ENCODE data around the gene SPC25.
"Not testable (repeated sequence)": the region's sequence is repeated elsewhere in the genome, so short reads cannot be mapped to it uniquely, and the experiment has no call there.

The SPC25 gene

DNA sequence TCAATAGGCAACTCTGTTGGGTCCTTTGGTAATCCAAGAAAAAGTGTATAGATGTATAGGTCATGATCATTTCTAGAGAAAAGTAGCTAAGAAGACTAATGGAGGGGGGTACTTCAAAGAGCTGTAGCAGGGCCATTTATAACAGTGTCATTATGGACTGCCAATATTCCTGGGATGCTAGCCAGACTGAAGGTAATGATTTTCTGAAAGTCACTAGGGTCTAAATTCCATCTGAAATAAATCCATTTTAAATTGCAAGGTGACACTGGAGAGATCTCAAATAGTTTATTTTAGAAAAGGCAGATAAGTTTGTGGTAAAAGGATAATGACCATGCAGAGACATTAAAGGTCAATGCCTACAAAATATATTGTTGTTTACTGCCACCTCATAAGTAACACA, 4.5 kb upstream of the SPC25 start:
- Mint-ChIP-seq H3K27me3 (peaks cover 16% of the 10 kb centered on the region), H3K9me3 (no peaks in the 10 kb centered on the region), H3K27ac (ENCODE audit: low read depth) (no peak overlapping the region), H3K36me3 (ENCODE audit: insufficient read depth) (peaks cover 4% of the 10 kb centered on the region), H3K4me1 (peaks cover 10% of the 10 kb centered on the region), H3K4me3 (no peak overlapping the region)
- ATAC-seq (replicated peaks; ENCODE audit: extremely low read depth, poor library complexity, severe bottlenecking), result no peak
- DNase-seq (ENCODE audit: low spot score in 2 of 2), result no peak

DNA sequence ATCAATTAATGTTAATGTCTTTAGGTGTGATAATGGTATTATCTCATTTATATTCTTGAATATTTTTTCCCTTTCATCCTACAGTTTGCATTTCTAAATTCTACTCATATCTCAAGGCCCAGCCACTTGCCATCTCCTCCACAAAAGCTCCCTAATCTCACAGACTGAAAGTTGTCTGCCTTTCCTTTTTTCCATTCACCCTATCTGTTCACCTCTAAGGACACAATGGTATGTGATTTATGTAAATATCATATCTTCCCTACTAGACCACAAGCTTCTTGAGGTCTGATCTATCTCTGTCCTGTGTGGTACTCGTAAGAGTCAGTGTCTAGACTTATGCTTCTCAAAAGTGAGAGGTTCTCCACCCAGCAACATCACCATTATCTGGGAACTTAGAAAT, 3.9 kb upstream of the SPC25 start:
- Mint-ChIP-seq H3K4me1 (peaks cover 10% of the 10 kb centered on the region), H3K9me3 (no peaks in the 10 kb centered on the region), H3K27me3 (peaks cover 16% of the 10 kb centered on the region), H3K36me3 (ENCODE audit: insufficient read depth) (peaks cover 4% of the 10 kb centered on the region), H3K27ac (ENCODE audit: low read depth) (no peak overlapping the region), H3K4me3 (no peak overlapping the region)
- DNase-seq (ENCODE audit: low spot score in 2 of 2), result no peak
- no peak for ATAC-seq (replicated peaks; ENCODE audit: extremely low read depth, poor library complexity, severe bottlenecking)

DNA sequence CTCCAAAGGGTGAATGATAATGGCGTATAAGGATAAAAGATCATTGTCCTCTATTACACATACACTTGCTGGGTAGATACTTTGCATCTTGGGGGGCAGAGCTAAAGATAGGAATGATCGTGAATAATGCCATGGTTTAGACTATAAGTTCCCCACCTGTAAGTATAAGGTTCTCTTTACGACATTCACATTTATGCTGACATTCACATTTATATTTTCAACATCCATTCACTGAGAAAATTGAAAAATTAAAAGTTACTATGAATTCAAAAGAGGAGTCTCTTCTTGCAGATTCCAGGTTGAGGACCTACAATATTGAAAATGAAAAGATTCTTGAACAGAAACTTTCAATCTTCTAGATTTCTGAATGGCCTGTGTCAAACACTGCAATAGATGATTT, 2.1 kb upstream of the SPC25 start:
- no peak overlapping the region for H3K27ac Mint-ChIP-seq (ENCODE audit: low read depth)
- H3K36me3 Mint-ChIP-seq (ENCODE audit: insufficient read depth), result peaks cover 4% of the 10 kb centered on the region
- H3K4me1 Mint-ChIP-seq, result peaks cover 10% of the 10 kb centered on the region
- no peaks in the 10 kb centered on the region for H3K9me3 Mint-ChIP-seq
- H3K27me3 Mint-ChIP-seq, result peaks cover 16% of the 10 kb centered on the region
- DNase-seq (ENCODE audit: low spot score in 2 of 2), result no peak
- no peak overlapping the region for H3K4me3 Mint-ChIP-seq
- no peak for ATAC-seq (replicated peaks; ENCODE audit: extremely low read depth, poor library complexity, severe bottlenecking)

DNA sequence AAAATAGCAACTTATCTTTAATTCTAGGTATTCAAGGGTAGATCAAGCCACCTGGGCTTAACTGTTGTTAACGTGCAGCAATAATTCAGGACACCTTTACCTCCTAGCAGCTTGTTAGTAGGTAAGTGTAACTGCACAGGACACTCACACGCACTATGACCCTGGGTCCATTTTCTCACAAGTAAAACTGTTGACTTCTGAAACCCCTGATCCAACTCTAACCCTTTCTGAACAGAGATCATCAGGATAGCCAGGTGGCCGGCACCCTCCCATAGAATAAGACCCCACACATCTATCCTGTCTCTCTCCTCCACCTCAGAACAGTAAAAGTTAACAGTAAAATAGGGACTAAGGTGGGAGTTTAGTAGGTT, 610 bp downstream of the SPC25 start:
- Mint-ChIP-seq H3K4me3 (peak overlapping the region; percentile 87), H3K9me3 (no peaks in the 10 kb centered on the region), H3K36me3 (ENCODE audit: insufficient read depth) (peaks cover 5% of the 10 kb centered on the region), H3K27ac (ENCODE audit: low read depth) (no peak overlapping the region), H3K4me1 (peaks cover 10% of the 10 kb centered on the region), H3K27me3 (peaks cover 6% of the 10 kb centered on the region)
- ATAC-seq (replicated peaks; ENCODE audit: extremely low read depth, poor library complexity, severe bottlenecking) (no peak), DNase-seq (ENCODE audit: low spot score in 2 of 2) (no peak)

DNA sequence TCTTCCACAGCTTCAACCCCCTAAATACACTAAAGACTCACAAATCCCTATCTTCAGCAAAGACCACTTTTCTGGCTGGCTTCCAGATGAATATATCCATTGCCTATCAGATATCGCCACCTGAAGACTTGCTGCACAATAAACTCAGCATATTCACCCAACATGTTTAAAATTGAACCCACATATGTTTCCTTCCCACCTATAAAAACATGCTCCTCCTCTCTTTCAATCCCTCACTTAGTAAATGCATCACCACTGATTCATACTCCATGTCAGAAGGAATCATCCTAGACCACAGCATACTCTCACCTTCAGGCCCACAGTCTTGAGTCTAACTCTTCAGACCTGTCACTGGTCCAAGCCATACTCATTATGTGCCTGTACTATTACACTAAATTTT, 5.3 kb downstream of the SPC25 start:
- Mint-ChIP-seq H3K36me3 (ENCODE audit: insufficient read depth) (peaks cover 1% of the 10 kb centered on the region), H3K4me3 (no peak overlapping the region), H3K27me3 (no peaks in the 10 kb centered on the region), H3K4me1 (peaks cover 15% of the 10 kb centered on the region), H3K27ac (ENCODE audit: low read depth) (no peak overlapping the region), H3K9me3 (no peaks in the 10 kb centered on the region)
- no peak for ATAC-seq (replicated peaks; ENCODE audit: extremely low read depth, poor library complexity, severe bottlenecking)
- no peak for DNase-seq (ENCODE audit: low spot score in 2 of 2)

DNA sequence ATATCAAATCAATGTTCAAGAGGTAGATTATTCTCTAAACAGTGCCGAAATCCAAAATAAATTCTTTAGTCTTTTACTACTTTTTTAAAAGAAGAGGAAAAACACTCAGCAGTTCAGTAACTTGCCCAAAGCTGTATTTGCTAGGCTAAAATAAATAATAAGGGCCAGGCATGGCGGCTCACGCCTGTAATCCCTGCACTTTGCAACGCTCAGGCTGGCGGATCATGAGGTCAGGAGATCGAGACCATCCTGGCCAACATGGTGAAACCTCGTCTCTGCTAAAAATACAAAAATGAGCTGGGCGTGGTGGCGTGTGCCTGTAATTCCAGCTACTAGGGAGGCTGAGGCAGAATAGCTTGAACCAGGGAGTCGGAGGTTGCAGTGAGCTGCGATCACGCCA, 8.1 kb downstream of the SPC25 start:
- H3K27me3 Mint-ChIP-seq; ATAC-seq (replicated peaks; ENCODE audit: extremely low read depth, poor library complexity, severe bottlenecking); H3K36me3 Mint-ChIP-seq (ENCODE audit: insufficient read depth); H3K9me3 Mint-ChIP-seq; DNase-seq (ENCODE audit: low spot score in 2 of 2); H3K27ac Mint-ChIP-seq (ENCODE audit: low read depth); H3K4me3 Mint-ChIP-seq: not testable (repeated sequence)
- peaks cover 15% of the 10 kb centered on the region for H3K4me1 Mint-ChIP-seq

DNA sequence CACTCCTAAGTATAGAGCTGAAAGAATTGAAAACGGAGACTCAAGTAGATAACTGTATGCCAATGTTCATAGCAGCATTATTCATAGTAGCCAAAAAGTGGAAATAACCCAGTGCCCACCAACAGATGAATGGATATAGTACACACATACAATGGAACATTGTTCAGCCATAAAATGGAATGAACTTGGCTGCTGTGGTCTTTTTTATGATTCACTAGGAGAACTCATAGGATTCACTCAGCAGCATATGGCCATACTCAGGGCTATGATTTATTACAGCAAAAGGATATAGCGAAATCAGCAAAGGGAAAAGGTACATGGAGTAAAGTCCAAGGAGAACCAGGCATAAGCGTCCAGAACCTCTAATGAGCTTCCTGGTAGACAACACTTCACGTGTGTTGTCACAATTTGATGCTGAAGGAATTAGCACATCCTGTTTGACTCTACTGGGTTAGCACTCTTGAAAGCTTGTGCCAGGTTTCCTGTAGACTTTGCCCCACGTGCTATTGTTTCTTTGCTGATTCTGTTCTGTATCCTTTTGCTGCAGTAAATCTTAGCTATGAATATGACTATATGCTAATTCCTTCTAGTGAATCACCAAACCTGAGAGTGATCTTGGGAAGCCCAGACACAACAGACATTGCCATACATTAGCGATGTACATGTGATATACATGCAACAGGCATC, 15.7 kb downstream of the SPC25 start:
- ATAC-seq (replicated peaks; ENCODE audit: extremely low read depth, poor library complexity, severe bottlenecking) (no peak), DNase-seq (ENCODE audit: low spot score in 2 of 2) (no peak)
- H3K27ac Mint-ChIP-seq (ENCODE audit: low read depth), result no peak overlapping the region
- no peaks in the 10 kb centered on the region for H3K9me3 Mint-ChIP-seq
- peaks cover under 1% of the 10 kb centered on the region for H3K36me3 Mint-ChIP-seq (ENCODE audit: insufficient read depth)
- peaks cover 5% of the 10 kb centered on the region for H3K4me1 Mint-ChIP-seq
- H3K4me3 Mint-ChIP-seq, result no peak overlapping the region
- H3K27me3 Mint-ChIP-seq, result no peaks in the 10 kb centered on the region

DNA sequence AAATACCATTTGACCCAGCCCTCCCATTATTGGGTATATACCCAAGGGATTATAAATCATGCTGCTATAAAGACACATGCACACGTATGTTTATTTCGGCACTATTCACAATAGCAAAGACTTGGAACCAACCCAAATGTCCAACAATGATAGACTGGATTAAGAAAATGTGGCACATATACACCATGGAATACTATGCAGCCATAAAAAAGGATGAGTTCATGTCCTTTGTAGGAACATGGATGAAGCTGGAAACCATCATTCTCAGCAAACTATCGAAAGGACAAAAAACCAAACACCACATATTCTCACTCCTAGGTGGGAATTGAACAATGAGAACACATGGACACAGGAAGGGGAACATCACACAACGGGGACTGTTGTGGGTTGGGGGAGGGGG, 19.4 kb downstream of the SPC25 start:
- not testable (repeated sequence) for H3K36me3 Mint-ChIP-seq (ENCODE audit: insufficient read depth); H3K4me1 Mint-ChIP-seq; H3K4me3 Mint-ChIP-seq; H3K27ac Mint-ChIP-seq (ENCODE audit: low read depth); ATAC-seq (replicated peaks; ENCODE audit: extremely low read depth, poor library complexity, severe bottlenecking); H3K9me3 Mint-ChIP-seq; H3K27me3 Mint-ChIP-seq; DNase-seq (ENCODE audit: low spot score in 2 of 2)

DNA sequence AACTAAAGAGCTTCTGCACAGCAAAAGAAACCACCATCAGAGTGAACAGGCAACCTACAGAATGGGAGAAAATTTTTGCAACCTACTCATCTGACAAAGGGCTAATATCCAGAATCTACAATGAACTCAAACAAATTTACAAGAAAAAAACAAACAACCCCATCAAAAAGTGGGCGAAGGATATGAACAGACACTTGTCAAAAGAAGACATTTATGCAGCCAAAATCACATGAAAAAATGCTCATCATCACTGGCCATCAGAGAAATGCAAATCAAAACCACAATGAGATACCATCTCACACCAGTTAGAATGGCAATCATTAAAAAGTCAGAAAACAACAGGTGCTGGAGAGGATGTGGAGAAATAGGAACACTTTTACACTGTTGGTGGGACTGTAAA, 19.9 kb downstream of the SPC25 start:
- H3K4me1 Mint-ChIP-seq; H3K4me3 Mint-ChIP-seq; H3K27ac Mint-ChIP-seq (ENCODE audit: low read depth); H3K36me3 Mint-ChIP-seq (ENCODE audit: insufficient read depth); H3K27me3 Mint-ChIP-seq; DNase-seq (ENCODE audit: low spot score in 2 of 2); ATAC-seq (replicated peaks; ENCODE audit: extremely low read depth, poor library complexity, severe bottlenecking); H3K9me3 Mint-ChIP-seq: not testable (repeated sequence)

DNA sequence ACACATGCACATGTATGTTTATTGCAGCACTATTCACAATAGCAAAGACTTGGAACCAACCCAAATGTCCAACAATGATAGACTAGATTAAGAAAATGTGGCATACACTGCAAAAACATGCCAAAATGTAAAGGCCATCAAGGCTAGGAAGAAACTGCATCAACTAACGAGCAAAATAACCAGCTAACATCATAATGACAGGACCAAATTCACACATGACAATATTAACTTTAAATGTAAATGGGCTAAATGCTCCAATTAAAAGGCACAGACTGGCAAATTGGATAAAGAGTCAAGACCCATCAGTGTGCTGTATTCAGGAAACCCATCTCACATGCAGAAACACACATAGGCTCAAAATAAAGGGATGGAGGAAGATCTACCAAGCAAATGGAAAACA, 23.1 kb downstream of the SPC25 start:
- not testable (repeated sequence) for H3K9me3 Mint-ChIP-seq; H3K36me3 Mint-ChIP-seq (ENCODE audit: insufficient read depth); H3K4me1 Mint-ChIP-seq; ATAC-seq (replicated peaks; ENCODE audit: extremely low read depth, poor library complexity, severe bottlenecking); DNase-seq (ENCODE audit: low spot score in 2 of 2); H3K27me3 Mint-ChIP-seq; H3K4me3 Mint-ChIP-seq; H3K27ac Mint-ChIP-seq (ENCODE audit: low read depth)

DNA sequence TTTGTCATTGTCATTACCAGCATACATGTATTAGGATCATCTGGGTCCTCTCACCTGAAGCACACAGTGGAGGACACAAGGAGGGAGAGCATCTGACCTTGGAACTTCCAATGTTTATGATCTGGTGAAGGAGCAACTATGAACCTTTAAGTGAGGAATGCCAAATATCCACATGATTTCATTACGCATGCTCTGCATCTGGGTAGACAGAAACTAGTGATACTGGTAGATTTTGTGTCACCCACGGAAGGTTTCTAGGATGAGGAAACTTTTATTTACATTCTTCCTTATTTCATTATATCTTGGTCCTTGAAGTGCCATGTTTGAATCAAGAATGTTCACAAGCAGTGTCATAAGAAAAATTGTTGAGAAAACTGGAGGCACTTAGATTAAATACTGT, 32.1 kb downstream of the SPC25 start:
- H3K36me3 Mint-ChIP-seq (ENCODE audit: insufficient read depth), result no peaks in the 10 kb centered on the region

DNA sequence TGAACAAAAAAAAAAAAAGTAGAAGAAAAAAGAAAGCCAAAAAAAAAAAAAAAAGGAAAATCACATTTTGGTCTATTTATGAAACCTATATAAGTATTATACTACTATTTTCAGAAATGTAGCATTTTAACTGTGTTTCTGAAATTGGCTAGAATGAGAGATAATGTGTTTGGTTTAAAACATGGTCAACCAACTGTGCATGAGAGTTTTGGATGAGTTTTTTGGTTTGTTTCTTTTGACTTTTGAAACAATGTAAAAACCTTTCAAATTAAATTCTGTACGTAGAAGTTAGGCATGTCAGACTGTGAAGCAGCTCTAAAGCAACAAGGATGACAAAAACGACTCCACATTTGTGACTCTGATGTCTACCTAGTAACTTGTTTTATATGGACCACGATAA, 34.6 kb downstream of the SPC25 start:
- ATAC-seq (replicated peaks; ENCODE audit: extremely low read depth, poor library complexity, severe bottlenecking) (no peak), DNase-seq (ENCODE audit: low spot score in 2 of 2) (no peak)
- H3K4me3 Mint-ChIP-seq, result no peak overlapping the region
- H3K9me3 Mint-ChIP-seq, result no peaks in the 10 kb centered on the region
- H3K27me3 Mint-ChIP-seq, result no peaks in the 10 kb centered on the region
- no peaks in the 10 kb centered on the region for H3K4me1 Mint-ChIP-seq
- no peak overlapping the region for H3K27ac Mint-ChIP-seq (ENCODE audit: low read depth)
- no peaks in the 10 kb centered on the region for H3K36me3 Mint-ChIP-seq (ENCODE audit: insufficient read depth)

More for the DNA sequence above, 32.1 kb downstream of the SPC25 start:
- Mint-ChIP-seq H3K27ac (ENCODE audit: low read depth) (no peak overlapping the region), H3K4me3 (no peak overlapping the region), H3K9me3 (no peaks in the 10 kb centered on the region), H3K27me3 (no peaks in the 10 kb centered on the region), H3K4me1 (no peaks in the 10 kb centered on the region)
- no peak for ATAC-seq (replicated peaks; ENCODE audit: extremely low read depth, poor library complexity, severe bottlenecking)
- no peak for DNase-seq (ENCODE audit: low spot score in 2 of 2)

DNA sequence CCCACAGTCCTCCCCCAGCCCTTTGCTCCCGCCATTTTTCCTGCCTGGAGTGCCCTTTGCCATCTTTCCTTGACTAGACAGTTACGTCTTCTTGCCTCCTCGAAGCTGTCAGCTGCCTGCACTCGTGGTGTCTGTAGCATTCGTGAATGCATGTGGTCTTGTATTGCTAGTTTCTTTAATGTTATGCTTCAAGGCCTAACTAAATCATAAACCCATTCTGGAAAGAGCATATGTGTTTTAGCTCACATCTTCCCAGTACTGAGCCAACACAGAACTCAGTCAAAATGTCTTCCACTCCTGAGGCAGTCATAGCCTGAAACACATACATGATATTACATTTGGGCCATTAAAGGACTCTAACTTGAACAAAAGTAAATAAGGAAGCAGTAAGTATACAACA, 35.6 kb downstream of the SPC25 start:
- no peak for ATAC-seq (replicated peaks; ENCODE audit: extremely low read depth, poor library complexity, severe bottlenecking)
- Mint-ChIP-seq H3K4me1 (no peaks in the 10 kb centered on the region), H3K36me3 (ENCODE audit: insufficient read depth) (no peaks in the 10 kb centered on the region), H3K9me3 (no peaks in the 10 kb centered on the region), H3K27me3 (no peaks in the 10 kb centered on the region), H3K27ac (ENCODE audit: low read depth) (no peak overlapping the region), H3K4me3 (no peak overlapping the region)
- DNase-seq (ENCODE audit: low spot score in 2 of 2), result no peak

DNA sequence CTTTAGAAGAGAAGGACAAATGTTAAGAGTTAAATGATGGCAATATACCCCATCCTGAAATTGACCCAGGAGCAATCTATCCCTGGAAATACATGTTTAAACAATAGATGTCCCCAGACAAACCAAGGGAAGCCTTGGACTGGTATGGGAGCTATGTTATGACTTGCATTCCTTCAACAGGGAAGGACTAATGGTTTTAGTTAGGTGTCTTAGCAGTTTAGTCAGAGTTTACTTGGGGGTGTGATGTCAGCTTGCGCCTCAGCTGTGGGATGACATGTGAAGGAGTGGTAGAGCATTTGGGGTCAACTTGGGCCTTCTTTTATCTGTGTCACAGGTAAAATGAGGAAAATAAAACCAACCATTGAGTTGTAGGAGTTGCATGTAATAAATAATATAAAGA, 36.8 kb downstream of the SPC25 start:
- H3K27ac Mint-ChIP-seq (ENCODE audit: low read depth), result no peak overlapping the region
- H3K27me3 Mint-ChIP-seq, result no peaks in the 10 kb centered on the region
- H3K36me3 Mint-ChIP-seq (ENCODE audit: insufficient read depth), result no peaks in the 10 kb centered on the region
- DNase-seq (ENCODE audit: low spot score in 2 of 2) (no peak), ATAC-seq (replicated peaks; ENCODE audit: extremely low read depth, poor library complexity, severe bottlenecking) (no peak)
- H3K4me3 Mint-ChIP-seq, result no peak overlapping the region
- H3K4me1 Mint-ChIP-seq, result no peaks in the 10 kb centered on the region
- no peaks in the 10 kb centered on the region for H3K9me3 Mint-ChIP-seq

All from central memory CD8-positive, alpha-beta T cell (primary cell).